ENCODE results near the gene C8B. TPM values are rescaled to one million over a fixed set of nuclear protein-coding genes. Genes with fewer than 3 reads are reported as not detected.

C8B gene
- total RNA-seq, 1 experiment from 2014 or later: 0.10 TPM

GRCh38 chr1:56948403-56949023, 17.3 kb downstream of the C8B start:
- RAD21 ChIA-PET (ENCODE audit: low non-redundant PET in 1 of 2, low total read pairs in 2 of 2, uncharacterized antibody in 2 of 2, unreplicated experiment in 2 of 2): no interaction called here

More at GRCh38 chr1:56948403-56949023, 17.3 kb downstream of the C8B start:
- intact Hi-C loops (cut with micrococcal nuclease): no loop called here
- no peaks in the 10 kb centered on the region for H3K9me2 ChIP-seq (ENCODE audit: insufficient read depth)
- no peaks in the 10 kb centered on the region for H3K4me1 ChIP-seq (ENCODE audit: control insufficient read depth in 1 of 2, insufficient read depth in 2 of 2, low read length in 2 of 2)
- no peaks in the 10 kb centered on the region for H3K36me3 ChIP-seq (ENCODE audit: control insufficient read depth in 1 of 2, insufficient read depth in 2 of 2, low read length in 2 of 2)
- H4K20me1 ChIP-seq (ENCODE audit: insufficient read depth): no peaks in the 10 kb centered on the region
- no peaks in the 10 kb centered on the region for H3K79me2 ChIP-seq (ENCODE audit: insufficient read depth, low read length)
- no peak overlapping the region for H3K4me2 ChIP-seq (ENCODE audit: low read length)
- H2AFZ ChIP-seq (ENCODE audit: low read depth, low read length, poor library complexity, severe bottlenecking): no peak overlapping the region
- H3K9ac ChIP-seq (ENCODE audit: low read length): no peak overlapping the region
- no TSS peak for BruUV-seq (replicated peaks)
- POLR2A ChIA-PET: no interaction called here
- TF ChIP-seq REST (IDR thresholded peaks at IDR 0.05; ENCODE audit: low read depth) (no peak), CBX3 (IDR thresholded peaks at IDR 0.05; ENCODE audit: low read depth) (no peak), ELF1 (IDR thresholded peaks at IDR 0.05; ENCODE audit: borderline replicate concordance, low read depth) (no peak), ATF3 (IDR thresholded peaks at IDR 0.05) (no peak)
- DNase-seq (ENCODE audit: low read depth, low spot score) (no peak), ATAC-seq (no peak)
- CTCF ChIA-PET: no interaction called here
- H3K9me3 ChIP-seq (ENCODE audit: control insufficient read depth in 1 of 2, insufficient read depth in 1 of 2, low read depth in 1 of 2, low read length in 2 of 2): no peaks in the 10 kb centered on the region
- no peak overlapping the region for H3K4me3 ChIP-seq (replicated peaks in 1 of 2; ENCODE audit: low read depth in 1 of 2, low read length in 2 of 2)
- peaks cover 13% of the 10 kb centered on the region; the same call in 1 of the 2 replicates for H3K27me3 ChIP-seq (ENCODE audit: insufficient read depth, low read length)
- no peak overlapping the region for H3K27ac ChIP-seq (ENCODE audit: low read depth, low read length)
